ENCODE data around the gene NOL4L.
"Not testable (repeated sequence)": the region's sequence is repeated elsewhere in the genome, so short reads cannot be mapped to it uniquely, and the experiment has no call there.

NOL4L gene

DNA sequence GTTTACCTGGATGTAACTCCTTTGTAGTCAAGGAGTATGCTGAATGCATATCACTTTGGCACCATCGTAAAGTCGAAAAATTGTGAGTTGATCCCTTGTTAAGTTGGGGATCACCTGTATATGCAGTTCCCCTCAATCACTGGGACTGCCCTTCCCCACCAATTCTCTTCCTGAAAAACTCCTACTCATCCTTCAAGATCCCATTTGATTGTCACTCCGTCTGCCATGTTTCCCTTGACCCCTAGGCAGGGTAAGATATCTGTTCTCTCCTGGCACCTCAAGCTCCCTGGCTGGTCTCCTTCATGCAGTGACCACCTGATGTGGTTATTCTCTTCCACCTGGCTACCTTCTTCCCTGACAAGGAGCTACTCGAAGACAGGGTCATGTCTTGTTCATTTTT lies 10.0 kb upstream of the NOL4L start:
- DNase-seq: no peak

DNA sequence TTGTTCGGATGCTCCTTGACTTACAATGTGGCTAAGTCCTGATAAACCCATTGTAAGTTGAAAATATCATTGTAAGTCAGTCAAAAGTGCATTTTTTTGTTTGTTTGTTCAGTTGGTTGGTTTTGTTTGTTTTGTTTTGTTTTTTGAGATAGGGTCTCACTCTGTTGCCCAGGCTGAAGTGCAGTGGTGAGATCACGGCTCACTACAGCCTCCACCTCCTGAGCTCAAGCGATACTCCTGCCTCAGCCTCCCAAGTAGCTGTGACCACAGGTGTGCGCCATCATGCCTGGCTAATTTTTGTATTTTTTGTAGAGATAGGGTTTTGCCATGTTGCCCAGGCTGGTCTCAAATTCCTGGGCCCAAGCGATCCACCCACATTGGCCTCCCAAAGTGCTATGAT lies 9.5 kb upstream of the NOL4L start:
- not testable (repeated sequence) for DNase-seq

DNA sequence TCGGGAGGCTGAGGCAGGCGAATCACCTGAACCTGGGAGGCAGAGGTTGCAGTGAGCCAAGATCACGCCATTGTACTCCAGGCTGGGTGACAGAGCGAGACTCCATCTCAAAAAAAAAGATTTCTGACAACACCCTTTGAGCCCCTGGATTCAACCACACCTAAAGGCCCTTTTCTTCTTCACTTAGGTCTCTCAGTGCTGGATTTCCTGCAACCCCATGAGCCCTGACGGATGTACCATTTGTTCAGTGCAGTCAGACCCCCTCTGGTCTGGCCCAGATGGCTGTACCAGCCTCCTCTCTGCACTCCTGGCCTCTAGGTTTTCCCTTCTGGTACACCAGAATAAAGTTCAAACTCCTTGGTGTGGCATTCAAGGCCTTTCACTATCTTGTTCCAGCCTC lies 9.1 kb upstream of the NOL4L start:
- no peak for DNase-seq

DNA sequence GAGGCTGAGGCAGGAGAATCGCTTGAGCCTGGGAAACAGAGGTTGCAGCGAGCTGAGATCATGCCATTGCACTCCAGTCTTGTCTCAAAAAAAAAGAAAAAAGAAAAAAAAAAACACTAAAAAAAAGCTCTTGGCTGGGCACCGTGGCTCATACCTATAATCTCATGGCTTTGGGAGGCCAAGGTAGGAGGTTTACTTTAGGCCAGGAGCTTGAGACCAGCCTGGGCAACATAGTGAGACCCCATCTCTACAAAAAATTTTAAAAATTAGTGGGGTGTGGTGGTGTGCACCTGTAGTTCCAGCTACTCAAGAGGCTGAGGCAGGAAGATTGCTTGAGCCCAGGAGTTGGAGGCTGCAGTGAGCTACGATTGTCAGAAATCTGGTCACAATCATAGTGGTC lies 7.5 kb upstream of the NOL4L start:
- DNase-seq: not testable (repeated sequence)

DNA sequence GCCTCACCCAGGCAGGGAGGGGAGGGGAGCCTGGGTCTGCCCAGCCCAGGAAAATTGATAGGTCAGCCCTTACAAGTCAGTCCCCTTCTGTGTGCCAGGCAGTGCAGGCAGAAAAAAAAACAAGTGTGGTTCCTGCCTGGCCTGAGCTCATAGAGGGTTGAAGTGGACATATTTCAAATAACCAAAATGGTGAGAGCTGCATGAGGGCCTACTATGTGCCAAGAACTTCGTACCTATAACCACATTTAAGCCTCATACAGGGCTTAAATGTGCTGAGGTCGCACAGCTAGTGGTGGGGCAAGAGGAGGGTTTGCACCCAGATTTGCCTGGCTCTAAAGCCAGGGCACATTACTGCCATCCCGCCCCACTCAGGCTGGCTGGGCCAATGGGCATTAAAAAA lies 6.9 kb upstream of the NOL4L start:
- no peak for DNase-seq

DNA sequence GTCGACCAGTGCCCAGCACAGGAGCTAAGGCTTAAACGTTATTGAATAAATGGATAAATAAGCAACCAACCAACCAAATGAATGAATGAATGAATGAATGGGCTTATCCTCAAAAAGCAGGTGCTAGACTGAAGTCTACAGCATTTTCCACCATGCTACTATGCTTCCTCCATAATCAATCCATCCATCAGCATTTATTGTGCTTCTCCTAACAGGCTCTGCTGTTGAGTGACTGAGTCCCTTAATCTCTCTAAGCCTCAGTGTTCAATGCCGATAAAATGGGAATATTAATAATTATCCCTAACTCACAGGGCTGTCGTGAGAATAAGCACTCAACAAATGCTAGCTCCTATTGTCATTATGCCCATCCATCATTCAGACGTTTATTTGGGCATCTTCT lies 4.6 kb upstream of the NOL4L start:
- DNase-seq: no peak

DNA sequence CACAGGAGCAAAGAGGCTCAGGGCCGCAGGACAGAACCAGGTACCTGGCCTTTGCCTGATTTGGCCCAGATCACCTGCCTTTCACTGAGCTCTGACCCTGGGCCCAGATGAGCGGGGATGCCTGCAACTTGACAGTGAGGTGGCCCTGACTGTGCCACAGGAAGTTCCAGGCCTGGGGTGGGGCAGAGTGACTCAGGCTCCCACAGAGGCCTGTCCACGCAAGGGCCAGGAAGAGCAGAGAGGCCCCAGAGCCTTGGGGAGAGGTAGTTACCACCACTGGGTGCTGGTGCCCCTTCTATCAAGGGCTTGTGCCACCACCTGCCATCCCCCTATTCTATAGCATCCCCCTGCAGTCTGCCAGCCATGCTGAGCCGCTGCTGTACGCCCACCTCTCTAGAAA lies 4.1 kb upstream of the NOL4L start:
- DNase-seq: no peak

DNA sequence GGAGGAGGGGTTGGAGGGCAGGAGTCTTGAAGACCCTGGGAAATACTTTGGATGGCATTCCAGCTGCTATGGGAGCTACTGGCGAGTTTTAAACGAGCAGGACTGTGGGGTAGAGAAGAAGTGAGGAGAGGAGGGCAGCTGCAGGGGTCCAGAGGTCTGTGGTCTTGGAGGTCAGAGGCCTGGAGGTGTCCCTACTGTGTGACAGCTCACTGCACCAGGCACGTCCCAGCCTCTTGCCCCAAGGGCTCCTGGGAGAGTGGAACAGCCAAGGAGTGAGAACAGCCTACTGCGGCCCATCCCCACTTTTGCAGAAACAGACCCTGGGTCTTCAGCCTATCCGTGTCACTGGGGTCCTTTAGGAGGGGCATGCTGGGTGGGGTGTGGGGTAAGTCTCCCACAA lies 2.9 kb upstream of the NOL4L start:
- no peak for DNase-seq

DNA sequence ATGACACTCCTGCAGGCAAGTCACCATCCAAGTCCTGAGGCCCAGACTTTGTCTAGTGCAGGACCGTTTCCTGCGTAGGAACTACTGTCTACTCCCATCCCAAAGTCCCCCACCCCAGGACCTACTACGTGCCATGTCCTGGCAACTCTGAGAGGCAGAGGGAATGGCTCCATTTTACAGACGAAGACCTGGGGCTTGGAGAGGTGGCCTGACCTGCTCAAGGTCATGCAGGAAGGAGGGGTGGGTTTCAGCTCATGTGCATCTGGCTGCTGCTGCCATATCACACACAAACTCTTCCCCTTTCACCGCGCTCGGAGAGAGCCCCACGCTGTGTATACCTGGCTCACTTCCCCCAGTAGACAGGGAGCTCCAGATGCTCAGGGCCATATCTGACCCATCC lies 1.2 kb upstream of the NOL4L start:
- no peak for DNase-seq

DNA sequence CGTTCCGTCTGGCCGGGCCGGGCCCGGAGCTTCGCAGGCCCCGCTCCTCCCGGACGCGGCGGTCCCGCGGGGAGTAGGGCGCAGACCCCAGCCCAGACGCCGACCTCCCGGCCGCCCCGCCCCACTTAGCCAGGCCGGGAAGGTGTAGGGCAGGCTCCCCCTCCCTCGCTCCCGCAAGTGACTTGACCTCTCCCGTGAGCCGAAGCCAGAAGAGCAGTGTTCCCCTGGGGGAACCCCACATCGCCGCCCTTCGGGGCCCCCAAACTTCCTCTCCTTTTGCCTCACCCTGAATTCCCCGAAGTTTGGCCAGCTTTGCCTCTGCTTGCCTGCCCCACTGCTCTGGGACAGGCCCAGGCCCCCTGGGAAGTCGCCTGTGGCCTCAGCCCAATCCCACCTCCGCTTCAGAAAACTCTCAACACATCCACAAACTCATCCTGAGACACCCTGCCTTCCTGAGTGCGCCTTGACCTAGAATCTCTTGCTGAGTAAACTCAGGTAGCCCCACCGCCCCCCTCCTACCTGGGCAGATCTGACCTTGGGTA lies 524 bp upstream of the NOL4L start:
- no peak for DNase-seq

DNA sequence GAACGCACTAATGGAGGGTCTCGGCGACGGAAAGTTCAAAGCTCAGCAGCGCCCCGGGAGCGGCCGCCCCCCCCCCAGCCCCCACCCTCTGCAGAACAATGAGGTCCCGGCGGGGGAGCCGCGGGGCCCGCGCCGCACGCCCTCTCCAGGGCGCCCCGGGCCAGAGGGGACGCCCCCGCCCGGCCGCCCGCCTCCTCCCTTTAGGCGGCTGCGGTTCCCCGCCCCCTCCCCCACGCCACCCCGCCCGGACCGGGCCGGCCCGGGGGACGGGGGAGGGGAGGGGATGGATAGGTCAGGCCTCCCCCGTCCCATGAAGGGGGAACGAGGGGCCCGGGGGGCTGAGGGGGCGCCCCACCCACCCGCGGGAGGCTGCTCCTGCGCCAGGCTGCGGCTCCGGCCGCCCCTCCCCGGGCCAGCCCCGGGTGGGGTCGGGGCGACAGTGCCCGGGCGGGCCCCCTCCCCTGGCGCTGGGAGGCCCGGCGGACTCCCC lies 1.5 kb downstream of the NOL4L start:
- no peak for DNase-seq

DNA sequence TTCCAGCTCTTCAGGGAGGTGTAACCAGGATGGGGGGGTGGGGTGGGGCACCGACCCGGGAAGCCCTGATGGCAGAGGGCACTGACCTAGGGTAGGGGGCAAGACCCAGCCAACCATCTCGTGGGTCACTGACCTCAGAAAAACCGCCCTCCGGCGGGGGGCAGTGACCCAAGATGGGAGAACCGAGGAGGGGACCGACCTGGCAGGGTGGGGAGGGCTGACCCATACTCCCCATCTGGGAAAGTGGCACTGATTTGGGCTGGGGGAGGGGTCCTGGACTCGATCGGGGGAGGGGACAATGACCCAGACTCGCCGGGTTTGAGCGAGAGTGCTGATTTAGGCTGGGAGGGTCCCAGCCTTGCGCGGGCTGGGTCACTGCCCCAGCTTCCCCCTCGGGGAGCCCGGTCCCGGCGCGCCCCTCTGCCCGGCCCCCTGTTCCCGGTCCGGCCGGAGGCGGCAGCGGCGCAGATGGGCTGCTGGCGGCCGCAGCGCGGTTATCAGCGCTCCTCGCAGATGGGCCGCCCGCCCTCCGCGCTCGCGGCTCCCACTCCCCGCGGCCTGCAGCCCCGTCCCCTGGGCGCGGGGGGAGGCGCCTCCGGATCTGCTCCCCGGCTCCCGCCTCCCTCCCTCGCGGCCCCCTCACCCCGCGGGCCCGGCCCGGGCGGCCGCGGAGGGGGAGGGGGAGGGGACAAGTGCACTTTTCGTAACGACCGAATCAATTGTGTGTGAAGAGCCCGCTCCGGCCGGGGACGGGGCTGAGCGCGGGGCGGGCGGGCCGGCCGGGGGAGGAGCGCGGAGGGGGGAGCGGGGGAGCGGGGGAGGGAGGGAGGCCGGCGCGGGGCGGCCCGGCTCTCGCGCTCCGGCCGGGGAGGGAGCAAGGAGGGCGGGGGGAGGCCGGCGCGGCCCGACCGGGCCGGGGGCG lies 2.2 kb downstream of the NOL4L start:
- DNase-seq: peak; percentile 30

DNA sequence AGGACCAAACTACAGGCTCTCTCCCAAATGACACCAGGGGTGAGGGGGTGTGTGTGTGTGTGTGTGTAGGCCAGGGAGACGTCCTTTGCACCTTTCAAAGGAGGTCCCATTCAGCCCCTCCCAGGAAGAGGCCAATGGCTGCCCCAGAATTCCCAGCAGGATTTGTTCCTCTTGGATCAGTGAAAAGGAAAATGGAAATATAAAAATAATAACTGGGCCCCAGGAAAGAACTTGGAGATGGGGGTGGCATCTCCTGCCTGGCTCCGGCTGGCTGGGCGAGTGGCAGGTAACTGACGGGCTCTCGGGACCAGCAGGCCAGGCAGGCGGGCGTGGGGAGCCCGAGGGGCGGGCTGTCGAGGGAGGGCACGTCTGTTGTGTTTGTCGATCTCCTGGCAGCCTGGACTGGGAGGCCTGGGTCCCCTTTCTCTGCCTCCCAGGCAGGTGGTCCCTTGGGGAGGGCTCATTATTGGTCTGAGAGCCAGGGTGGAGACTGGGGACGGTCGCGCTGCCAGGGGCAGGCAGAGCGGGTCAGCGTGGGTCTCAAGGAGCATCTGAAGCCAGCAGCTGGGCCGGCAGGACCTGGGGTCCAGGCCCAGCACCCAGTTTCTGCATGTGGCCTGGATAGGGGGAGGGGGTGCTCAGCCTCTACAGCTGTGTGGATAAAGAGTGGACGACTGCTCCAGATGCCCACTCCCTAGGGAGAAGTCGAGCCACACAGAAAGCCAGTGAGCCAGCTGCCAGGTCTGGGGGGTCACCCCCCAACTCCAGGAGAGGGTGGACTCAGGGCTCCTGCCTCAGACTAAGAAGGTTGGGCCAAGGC lies 3.1 kb downstream of the NOL4L start:
- no peak for DNase-seq

DNA sequence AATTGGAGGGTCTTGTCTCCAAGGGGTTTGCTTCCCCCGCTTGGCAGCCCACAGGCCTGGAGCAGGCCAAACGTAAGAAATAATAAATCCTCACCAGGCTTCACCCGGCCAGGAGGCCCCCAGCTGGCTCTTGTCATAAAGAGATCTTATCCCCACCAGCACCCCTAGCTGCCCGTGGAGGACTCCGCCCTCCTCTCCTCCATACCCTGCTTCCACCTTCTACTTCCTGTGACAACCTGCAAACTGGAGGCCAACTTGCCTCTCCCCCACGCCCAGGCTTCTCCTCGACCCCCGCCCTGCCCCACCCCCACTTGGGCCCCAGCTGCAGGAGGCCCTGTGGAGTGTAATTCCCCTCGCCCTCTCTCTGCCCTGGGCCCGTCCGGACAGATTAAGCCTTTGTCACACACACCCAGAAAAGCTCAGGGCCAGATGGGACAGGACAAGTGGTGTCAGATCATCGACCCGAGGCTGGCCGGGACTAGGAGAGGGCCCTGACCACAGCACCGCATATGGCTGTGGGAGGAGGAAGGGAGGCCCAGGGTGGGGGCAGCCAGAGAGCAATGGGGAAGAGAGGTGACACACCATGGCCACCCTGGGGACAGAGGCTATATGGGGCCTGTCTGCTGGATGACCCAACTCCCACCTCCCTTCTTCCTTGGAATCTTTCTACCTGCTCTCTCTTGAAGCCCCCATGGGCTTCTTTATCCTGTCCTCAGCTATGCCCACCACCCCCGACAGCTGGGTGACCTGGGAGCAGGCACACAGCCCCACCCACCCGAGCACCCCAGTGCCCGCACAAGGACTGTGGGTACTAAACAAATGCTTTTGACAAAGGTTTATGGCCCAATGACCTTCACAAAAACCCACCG lies 3.9 kb downstream of the NOL4L start:
- no peak for DNase-seq

DNA sequence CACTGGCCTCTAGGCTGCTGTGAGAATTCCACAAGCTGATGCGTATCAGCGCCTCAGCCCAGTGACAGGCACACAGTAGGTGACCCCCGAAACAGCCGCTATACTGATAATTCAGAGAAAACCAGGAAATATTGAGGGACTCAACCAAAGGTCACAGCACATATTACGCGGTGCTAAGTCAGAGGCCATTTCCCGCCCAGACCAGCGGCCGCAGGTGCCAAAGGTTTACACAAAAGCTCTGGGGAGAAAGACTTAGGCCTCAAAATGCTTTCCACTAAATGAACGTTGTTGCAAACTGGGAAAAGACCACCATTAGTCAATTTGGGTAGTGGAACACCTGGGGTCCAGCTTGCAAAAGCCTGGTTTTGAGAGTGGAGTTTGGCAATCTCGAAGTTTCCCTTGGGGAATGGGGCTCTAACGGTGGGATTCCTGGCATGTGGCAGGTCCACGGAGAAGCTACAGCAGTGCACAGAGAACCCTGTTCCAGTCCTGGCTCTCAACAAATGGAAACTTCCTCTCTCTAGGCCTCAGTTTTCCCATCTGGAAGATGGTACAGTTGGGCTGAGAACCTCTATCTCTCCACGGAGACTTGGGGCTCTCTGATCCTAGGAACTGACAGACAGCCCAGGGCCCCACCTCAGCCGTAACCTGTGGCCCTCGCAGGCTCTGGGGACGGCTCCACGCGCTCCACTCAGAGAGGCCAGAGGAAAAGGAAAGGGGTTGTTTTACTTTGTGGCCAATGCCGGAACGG lies 4.7 kb downstream of the NOL4L start:
- no peak for DNase-seq

DNA sequence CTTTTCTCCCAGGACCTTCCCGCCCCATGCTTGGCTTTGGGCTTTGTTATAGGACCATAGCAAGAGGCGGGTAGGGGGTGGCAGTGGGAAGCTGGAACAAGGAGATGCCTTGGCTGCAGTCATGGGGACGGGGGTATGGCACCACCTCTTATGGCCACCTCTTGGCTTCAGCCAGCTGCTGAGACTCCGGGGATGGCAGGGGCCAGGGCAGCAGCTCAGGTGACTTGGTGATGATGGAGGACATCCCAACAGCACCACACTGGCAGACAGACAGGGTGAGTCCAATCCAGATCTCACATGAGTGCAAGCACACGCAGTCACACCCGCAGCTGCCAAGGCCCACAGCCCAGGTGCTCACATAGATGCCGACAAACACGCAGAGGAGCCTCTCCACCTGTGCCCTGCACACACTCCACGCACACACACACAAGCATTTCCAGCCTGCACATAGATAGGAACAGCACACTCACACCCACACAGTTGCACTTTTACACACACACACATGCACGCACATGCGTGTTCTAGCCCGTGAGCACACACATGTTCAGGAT lies 6.2 kb downstream of the NOL4L start:
- no peak for DNase-seq

DNA sequence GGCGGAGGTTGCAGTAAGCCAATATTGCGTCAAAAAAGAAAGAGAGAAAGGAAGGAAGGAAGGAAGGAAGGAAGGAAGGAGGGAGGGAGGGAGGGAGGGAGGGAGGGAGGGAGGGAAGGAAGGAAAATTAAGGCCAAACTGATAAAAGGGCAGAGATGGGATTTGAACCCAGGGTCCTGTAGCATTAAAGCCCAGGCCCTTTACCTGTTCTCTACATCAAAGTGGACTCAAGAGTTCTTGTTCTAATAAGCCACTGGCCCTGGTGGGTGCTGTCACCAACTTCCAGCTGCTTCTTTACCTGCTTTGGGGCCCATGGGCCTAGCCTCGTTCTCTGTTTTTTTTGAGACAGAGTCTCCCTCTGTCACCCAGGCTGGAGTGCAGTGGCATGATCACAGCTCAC lies 7.1 kb downstream of the NOL4L start:
- not testable (repeated sequence) for DNase-seq

DNA sequence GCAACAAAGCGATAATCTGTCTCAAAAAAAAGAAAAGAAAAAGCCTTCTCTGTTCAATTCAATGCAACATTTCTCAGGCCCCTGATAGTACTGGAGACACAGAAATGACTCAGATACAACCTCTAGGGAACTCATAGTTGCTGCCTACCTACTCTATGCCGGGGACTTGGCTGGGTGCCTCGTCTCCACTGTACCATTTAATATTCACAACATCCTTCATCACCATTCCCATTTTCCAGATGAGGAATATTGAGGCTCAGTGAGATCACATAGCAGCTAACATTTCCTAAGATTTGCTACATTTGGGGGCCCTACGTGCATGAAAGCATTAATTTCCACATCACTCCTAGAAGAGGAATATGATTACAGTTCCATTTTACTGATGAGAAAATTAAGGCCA lies 7.5 kb downstream of the NOL4L start:
- DNase-seq: no peak

DNA sequence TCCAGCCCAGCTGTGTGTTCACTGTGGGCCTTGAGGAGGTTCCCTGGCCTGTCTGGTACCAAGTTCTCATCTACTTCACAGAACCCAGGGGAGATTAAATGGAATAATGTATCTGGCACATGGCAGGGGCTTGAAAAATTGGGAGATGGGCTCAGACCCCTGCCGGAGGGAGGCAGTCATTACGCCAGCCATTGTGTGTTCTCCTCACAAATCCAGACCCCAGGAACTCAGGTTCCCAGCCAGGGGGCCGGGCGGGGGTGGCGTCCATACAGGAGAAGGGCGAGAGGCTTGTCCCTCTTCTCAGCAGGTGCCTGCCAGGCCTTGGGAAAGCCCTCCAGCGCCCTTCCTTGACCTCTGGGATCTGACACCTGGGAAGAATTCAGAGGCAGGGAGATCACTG lies 8.1 kb downstream of the NOL4L start:
- no peak for DNase-seq

DNA sequence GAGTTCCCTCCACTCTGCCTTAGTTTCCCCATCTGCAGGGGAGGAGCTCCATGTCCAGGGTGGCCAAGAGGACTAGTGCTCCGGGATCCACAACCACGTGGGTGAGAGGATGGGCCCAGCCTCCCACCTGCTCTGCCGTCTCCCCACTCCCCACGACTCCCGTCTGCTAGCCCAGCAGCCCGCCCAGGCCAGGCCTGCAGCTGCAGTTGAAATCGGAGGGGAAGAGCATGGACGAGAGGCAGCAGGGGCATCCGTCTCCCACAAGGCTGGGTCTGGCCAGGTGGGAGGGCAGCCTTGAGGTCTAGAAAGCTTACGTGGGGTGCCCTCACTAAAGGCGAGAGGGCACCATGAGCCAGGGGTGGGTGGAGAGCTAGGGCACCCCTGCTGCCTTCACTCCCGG lies 8.6 kb downstream of the NOL4L start:
- DNase-seq: no peak

DNA sequence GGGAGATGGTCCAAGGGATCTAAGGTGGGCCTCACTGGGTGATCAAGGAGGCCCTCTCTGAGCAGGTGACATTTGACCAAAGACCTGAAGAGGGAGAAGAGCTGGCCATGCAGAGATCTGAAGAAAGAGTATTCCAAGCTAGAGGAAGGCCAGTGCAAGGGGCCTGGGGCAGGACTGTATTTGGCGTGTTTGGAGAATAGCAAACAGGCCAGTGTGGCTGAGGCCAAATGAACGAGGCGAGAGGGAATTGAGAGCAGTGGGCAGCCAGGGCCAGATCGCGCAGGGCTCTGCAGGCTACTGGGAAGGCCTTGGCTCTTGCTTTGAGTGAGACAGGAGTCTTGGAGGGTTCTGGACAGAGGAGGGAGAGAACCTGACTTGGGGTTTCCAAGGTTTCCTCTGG lies 9.3 kb downstream of the NOL4L start:
- DNase-seq: no peak

DNA sequence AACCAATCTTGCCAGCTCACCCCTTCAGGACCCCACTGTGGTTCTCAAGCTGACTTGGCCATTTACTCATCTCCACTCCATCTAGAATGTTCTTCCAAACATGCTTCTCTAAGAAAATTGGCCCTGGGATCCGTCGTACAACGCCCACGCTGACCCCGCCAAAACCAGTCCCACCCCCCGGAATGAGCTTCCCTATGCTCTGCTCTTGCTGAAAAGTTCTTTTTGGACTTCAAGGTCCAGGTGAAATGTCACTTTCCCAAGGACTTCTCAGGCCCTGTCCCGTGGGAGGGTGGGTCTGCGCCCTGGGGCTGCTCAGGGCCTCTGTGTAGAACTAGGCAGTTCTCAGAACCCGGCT lies 9.9 kb downstream of the NOL4L start:
- no peak for DNase-seq
